ENCODE data around the gene ASTN2. TPM values are rescaled to one million over a fixed set of nuclear protein-coding genes. Genes with fewer than 3 reads are reported as not detected.

The ASTN2 gene
- total RNA-seq, 2 donors from 2014 or later = 3.7 to 4.8 TPM

GRCh38 chr9:116656501-116656971 lies 758.3 kb downstream of the ASTN2 start:
- no peak overlapping the region for H3K27ac Mint-ChIP-seq
- no peaks in the 10 kb centered on the region for H3K36me3 Mint-ChIP-seq (ENCODE audit: low read depth)
- no peak overlapping the region for H3K4me3 Mint-ChIP-seq
- DNase-seq (no peak), ATAC-seq (no peak)
- H3K27me3 Mint-ChIP-seq = peaks cover 5% of the 10 kb centered on the region
- no peaks in the 10 kb centered on the region for H3K9me3 ChIP-seq (ENCODE audit: control insufficient read depth, low read length, poor library complexity, severe bottlenecking)
- H3K4me1 Mint-ChIP-seq = no peaks in the 10 kb centered on the region

- ATAC-seq (no peak), DNase-seq (no peak)
- peaks cover 4% of the 10 kb centered on the region for H3K36me3 Mint-ChIP-seq (ENCODE audit: low read depth)
- no peaks in the 10 kb centered on the region for H3K27me3 Mint-ChIP-seq
- no peak overlapping the region for H3K27ac Mint-ChIP-seq
- H3K9me3 ChIP-seq (ENCODE audit: control insufficient read depth, low read length, poor library complexity, severe bottlenecking) = no peaks in the 10 kb centered on the region
- no peak overlapping the region for H3K4me3 Mint-ChIP-seq
- H3K4me1 Mint-ChIP-seq = no peaks in the 10 kb centered on the region
Observed at GRCh38 chr9:116654059-116654355, 760.9 kb downstream of the ASTN2 start.

- H3K4me1 Mint-ChIP-seq = no peaks in the 10 kb centered on the region
- no peaks in the 10 kb centered on the region for H3K9me3 ChIP-seq (ENCODE audit: control insufficient read depth, low read length, poor library complexity, severe bottlenecking)
- H3K4me3 Mint-ChIP-seq = no peak overlapping the region
- H3K27me3 Mint-ChIP-seq = no peaks in the 10 kb centered on the region
- no peak for DNase-seq
- no peak for ATAC-seq
- H3K36me3 Mint-ChIP-seq (ENCODE audit: low read depth) = peaks cover 4% of the 10 kb centered on the region
- no peak overlapping the region for H3K27ac Mint-ChIP-seq
Observed at GRCh38 chr9:116653348-116654058, 761.4 kb downstream of the ASTN2 start.

- H3K9me3 ChIP-seq (ENCODE audit: control insufficient read depth, low read length, poor library complexity, severe bottlenecking) = no peaks in the 10 kb centered on the region
- H3K4me1 Mint-ChIP-seq = peaks cover 8% of the 10 kb centered on the region
Observed at GRCh38 chr9:116647515-116647809, 767.4 kb downstream of the ASTN2 start.

GRCh38 chr9:116646661-116647514 lies 768.0 kb downstream of the ASTN2 start:
- ATAC-seq = no peak
- no peak for DNase-seq
- Mint-ChIP-seq H3K4me1 (peaks cover 8% of the 10 kb centered on the region), H3K27ac (no peak overlapping the region), H3K4me3 (no peak overlapping the region), H3K27me3 (no peaks in the 10 kb centered on the region), H3K36me3 (ENCODE audit: low read depth) (peaks cover 15% of the 10 kb centered on the region)
- no peaks in the 10 kb centered on the region for H3K9me3 ChIP-seq (ENCODE audit: control insufficient read depth, low read length, poor library complexity, severe bottlenecking)

More at GRCh38 chr9:116647515-116647809, 767.4 kb downstream of the ASTN2 start:
- no peak for DNase-seq
- Mint-ChIP-seq H3K27ac (no peak overlapping the region), H3K4me3 (no peak overlapping the region), H3K27me3 (no peaks in the 10 kb centered on the region), H3K36me3 (ENCODE audit: low read depth) (peaks cover 15% of the 10 kb centered on the region)
- no peak for ATAC-seq

- DNase-seq = no peak
- Mint-ChIP-seq H3K4me3 (no peak overlapping the region), H3K27me3 (no peaks in the 10 kb centered on the region), H3K27ac (no peak overlapping the region), H3K4me1 (peaks cover 8% of the 10 kb centered on the region), H3K36me3 (ENCODE audit: low read depth) (peaks cover 11% of the 10 kb centered on the region)
- no peaks in the 10 kb centered on the region for H3K9me3 ChIP-seq (ENCODE audit: control insufficient read depth, low read length, poor library complexity, severe bottlenecking)
- ATAC-seq = no peak
Observed at GRCh38 chr9:116644091-116644688, 770.7 kb downstream of the ASTN2 start.

- H3K27me3 Mint-ChIP-seq = no peaks in the 10 kb centered on the region
- DNase-seq (no peak), ATAC-seq (no peak)
- H3K4me3 Mint-ChIP-seq = no peak overlapping the region
- H3K27ac Mint-ChIP-seq = no peak overlapping the region
- no peaks in the 10 kb centered on the region for H3K9me3 ChIP-seq (ENCODE audit: control insufficient read depth, low read length, poor library complexity, severe bottlenecking)
- H3K4me1 Mint-ChIP-seq = peaks cover 8% of the 10 kb centered on the region
- peaks cover 11% of the 10 kb centered on the region for H3K36me3 Mint-ChIP-seq (ENCODE audit: low read depth)
Observed at GRCh38 chr9:116643691-116644090, 771.2 kb downstream of the ASTN2 start.

GRCh38 chr9:116641292-116642059 lies 773.4 kb downstream of the ASTN2 start:
- ATAC-seq = no peak
- Mint-ChIP-seq H3K4me1 (peaks cover 3% of the 10 kb centered on the region), H3K36me3 (ENCODE audit: low read depth) (peaks cover 6% of the 10 kb centered on the region), H3K27ac (no peak overlapping the region), H3K4me3 (no peak overlapping the region), H3K27me3 (no peaks in the 10 kb centered on the region)
- H3K9me3 ChIP-seq (ENCODE audit: control insufficient read depth, low read length, poor library complexity, severe bottlenecking) = no peaks in the 10 kb centered on the region
- no peak for DNase-seq

- no peak overlapping the region for H3K4me3 Mint-ChIP-seq
- H3K9me3 ChIP-seq (ENCODE audit: control insufficient read depth, low read length, poor library complexity, severe bottlenecking) = no peaks in the 10 kb centered on the region
- H3K27me3 Mint-ChIP-seq = no peaks in the 10 kb centered on the region
- peaks cover 3% of the 10 kb centered on the region for H3K36me3 Mint-ChIP-seq (ENCODE audit: low read depth)
- no peaks in the 10 kb centered on the region for H3K4me1 Mint-ChIP-seq
- DNase-seq (no peak), ATAC-seq (no peak)
- H3K27ac Mint-ChIP-seq = no peak overlapping the region
Observed at GRCh38 chr9:116639251-116639741, 775.6 kb downstream of the ASTN2 start.

- no peaks in the 10 kb centered on the region for H3K27me3 Mint-ChIP-seq
- DNase-seq (no peak), ATAC-seq (no peak)
- H3K36me3 Mint-ChIP-seq (ENCODE audit: low read depth) = peaks cover 4% of the 10 kb centered on the region
- H3K4me3 Mint-ChIP-seq = no peak overlapping the region
- H3K4me1 Mint-ChIP-seq = no peaks in the 10 kb centered on the region
- H3K27ac Mint-ChIP-seq = no peak overlapping the region
- no peaks in the 10 kb centered on the region for H3K9me3 ChIP-seq (ENCODE audit: control insufficient read depth, low read length, poor library complexity, severe bottlenecking)
Observed at GRCh38 chr9:116635908-116636307, 778.9 kb downstream of the ASTN2 start.

GRCh38 chr9:116632990-116633838 lies 781.6 kb downstream of the ASTN2 start:
- peaks cover 8% of the 10 kb centered on the region for H3K36me3 Mint-ChIP-seq (ENCODE audit: low read depth)
- no peaks in the 10 kb centered on the region for H3K4me1 Mint-ChIP-seq
- H3K9me3 ChIP-seq (ENCODE audit: control insufficient read depth, low read length, poor library complexity, severe bottlenecking) = no peaks in the 10 kb centered on the region
- DNase-seq = no peak
- no peak for ATAC-seq
- H3K27ac Mint-ChIP-seq = no peak overlapping the region
- H3K27me3 Mint-ChIP-seq = no peaks in the 10 kb centered on the region
- H3K4me3 Mint-ChIP-seq = no peak overlapping the region

GRCh38 chr9:116629634-116630033 lies 785.2 kb downstream of the ASTN2 start:
- no peak overlapping the region for H3K27ac Mint-ChIP-seq
- no peaks in the 10 kb centered on the region for H3K4me1 Mint-ChIP-seq
- no peaks in the 10 kb centered on the region for H3K9me3 ChIP-seq (ENCODE audit: control insufficient read depth, low read length, poor library complexity, severe bottlenecking)
- no peak overlapping the region for H3K4me3 Mint-ChIP-seq
- H3K27me3 Mint-ChIP-seq = no peaks in the 10 kb centered on the region
- H3K36me3 Mint-ChIP-seq (ENCODE audit: low read depth) = peaks cover 8% of the 10 kb centered on the region
- DNase-seq = no peak
- no peak for ATAC-seq
